ENCODE results near the gene TMEM119. TPM values are rescaled to one million over a fixed set of nuclear protein-coding genes. Genes with fewer than 3 reads are reported as not detected.

TMEM119 gene
- total RNA-seq, 1 donor from 2014 or later: 34.6 TPM

GRCh38 chr12:108609537-108610335 lies 11.9 kb upstream of the TMEM119 start:
- Histone ChIP-seq H3K9me3 (no peaks in the 10 kb centered on the region), H3K27me3 (no peaks in the 10 kb centered on the region), H3K4me1 (no peaks in the 10 kb centered on the region), H3K36me3 (no peaks in the 10 kb centered on the region), H3K27ac (peak overlapping the region; percentile 71), H3K4me3 (no peak overlapping the region)
- TF ChIP-seq POLR2A (IDR thresholded peaks at IDR 0.05) (no peak), POLR2AphosphoS5 (IDR thresholded peaks at IDR 0.05; ENCODE audit: insufficient read depth in 1 of 2, low read depth in 1 of 2) (peak; percentile 66 to 86)
- DNase-seq (ENCODE audit: extremely low spot score in 2 of 2): no peak
- intact Hi-C loops (cut with DNase I): no loop called here

GRCh38 chr12:108608616-108609015 lies 10.7 kb upstream of the TMEM119 start:
- intact Hi-C loops (cut with DNase I): no loop called here
- no peak overlapping the region for H3K4me3 ChIP-seq
- no peaks in the 10 kb centered on the region for H3K27me3 ChIP-seq
- no peak overlapping the region for H3K27ac ChIP-seq
- TF ChIP-seq POLR2AphosphoS5 (IDR thresholded peaks at IDR 0.05; ENCODE audit: insufficient read depth in 1 of 2, low read depth in 1 of 2): no peak
- no peak for TF ChIP-seq CTCF (IDR thresholded peaks at IDR 0.05)
- TF ChIP-seq POLR2A (IDR thresholded peaks at IDR 0.05): no peak
- no peaks in the 10 kb centered on the region for H3K9me3 ChIP-seq
- no peaks in the 10 kb centered on the region for H3K4me1 ChIP-seq
- no peaks in the 10 kb centered on the region for H3K36me3 ChIP-seq
- no peak for DNase-seq (ENCODE audit: extremely low spot score in 2 of 2)

- no peaks in the 10 kb centered on the region for H3K27me3 ChIP-seq
- no peaks in the 10 kb centered on the region for H3K36me3 ChIP-seq
- no peak overlapping the region for H3K4me3 ChIP-seq
- no peaks in the 10 kb centered on the region for H3K4me1 ChIP-seq
- TF ChIP-seq CTCF (IDR thresholded peaks at IDR 0.05) (no peak), POLR2AphosphoS5 (IDR thresholded peaks at IDR 0.05; ENCODE audit: insufficient read depth in 1 of 2, low read depth in 1 of 2) (no peak), POLR2A (IDR thresholded peaks at IDR 0.05) (no peak)
- intact Hi-C loops (cut with DNase I): no loop called here
- no peak overlapping the region for H3K27ac ChIP-seq
- DNase-seq (ENCODE audit: extremely low spot score in 2 of 2): no peak
- no peaks in the 10 kb centered on the region for H3K9me3 ChIP-seq
Observed at GRCh38 chr12:108607981-108608600, 10.2 kb upstream of the TMEM119 start.

- Histone ChIP-seq H3K27ac (no peak overlapping the region), H3K36me3 (no peaks in the 10 kb centered on the region), H3K4me3 (no peak overlapping the region), H3K9me3 (no peaks in the 10 kb centered on the region), H3K27me3 (no peaks in the 10 kb centered on the region), H3K4me1 (no peaks in the 10 kb centered on the region)
- no peak for TF ChIP-seq POLR2AphosphoS5 (IDR thresholded peaks at IDR 0.05; ENCODE audit: insufficient read depth in 1 of 2, low read depth in 1 of 2)
- no peak for TF ChIP-seq POLR2A (IDR thresholded peaks at IDR 0.05)
- TF ChIP-seq CTCF (IDR thresholded peaks at IDR 0.05): no peak
- no peak for DNase-seq (ENCODE audit: extremely low spot score in 2 of 2)
- intact Hi-C loops (cut with DNase I): no loop called here
Observed at GRCh38 chr12:108606492-108606891, 8.6 kb upstream of the TMEM119 start.

GRCh38 chr12:108605690-108606406 lies 8.0 kb upstream of the TMEM119 start:
- intact Hi-C loops (cut with DNase I): no loop called here
- no peak overlapping the region for H3K4me3 ChIP-seq
- no peaks in the 10 kb centered on the region for H3K27me3 ChIP-seq
- no peak overlapping the region for H3K27ac ChIP-seq
- no peaks in the 10 kb centered on the region for H3K4me1 ChIP-seq
- TF ChIP-seq POLR2AphosphoS5 (IDR thresholded peaks at IDR 0.05; ENCODE audit: insufficient read depth in 1 of 2, low read depth in 1 of 2) (no peak), POLR2A (IDR thresholded peaks at IDR 0.05) (no peak), CTCF (IDR thresholded peaks at IDR 0.05) (no peak)
- no peaks in the 10 kb centered on the region for H3K9me3 ChIP-seq
- no peak for DNase-seq (ENCODE audit: extremely low spot score in 2 of 2)
- no peaks in the 10 kb centered on the region for H3K36me3 ChIP-seq
